Stimulated activated effector memory CD8-positive, alpha-beta T cell treated with anti-CD3 and anti-CD28 coated beads, Interleukin-12 subunit alpha, Interleukin-12 subunit beta, amount 100 ng/mL, for 72 hours (primary cell): ENCODE measurements around the gene DEPDC1B.

Experiments used
- ATAC-seq: fragments of 150-1000 bp; cut with Tn5 transposase; 2 replicates; pipeline ENCODE4 v1.10.0; 2021
- DNase-seq, 2 donors: peaks; one replicate each; pipeline ENCODE4 v3.0.0; 2021 to 2022; ENCODE audit warnings: low spot score in 2 of 2
- H3K27ac Mint-ChIP-seq: one replicate; pipeline ENCODE4 v1.8.0; 2022; ENCODE audit warnings: mild to moderate bottlenecking, mixed read lengths
- H3K36me3 Mint-ChIP-seq: one replicate; pipeline ENCODE4 v1.8.0; 2022; ENCODE audit warnings: mild to moderate bottlenecking, mixed read lengths
- H3K4me1 Mint-ChIP-seq: one replicate; pipeline ENCODE4 v1.8.0; 2022; ENCODE audit warnings: mixed read lengths
- H3K4me3 Mint-ChIP-seq: one replicate; pipeline ENCODE4 v1.8.0; 2022; ENCODE audit warnings: mild to moderate bottlenecking, mixed read lengths
- H3K9me3 Mint-ChIP-seq: one replicate; pipeline ENCODE4 v1.8.0; 2022; ENCODE audit warnings: mixed read lengths

Gene DEPDC1B

DNA sequence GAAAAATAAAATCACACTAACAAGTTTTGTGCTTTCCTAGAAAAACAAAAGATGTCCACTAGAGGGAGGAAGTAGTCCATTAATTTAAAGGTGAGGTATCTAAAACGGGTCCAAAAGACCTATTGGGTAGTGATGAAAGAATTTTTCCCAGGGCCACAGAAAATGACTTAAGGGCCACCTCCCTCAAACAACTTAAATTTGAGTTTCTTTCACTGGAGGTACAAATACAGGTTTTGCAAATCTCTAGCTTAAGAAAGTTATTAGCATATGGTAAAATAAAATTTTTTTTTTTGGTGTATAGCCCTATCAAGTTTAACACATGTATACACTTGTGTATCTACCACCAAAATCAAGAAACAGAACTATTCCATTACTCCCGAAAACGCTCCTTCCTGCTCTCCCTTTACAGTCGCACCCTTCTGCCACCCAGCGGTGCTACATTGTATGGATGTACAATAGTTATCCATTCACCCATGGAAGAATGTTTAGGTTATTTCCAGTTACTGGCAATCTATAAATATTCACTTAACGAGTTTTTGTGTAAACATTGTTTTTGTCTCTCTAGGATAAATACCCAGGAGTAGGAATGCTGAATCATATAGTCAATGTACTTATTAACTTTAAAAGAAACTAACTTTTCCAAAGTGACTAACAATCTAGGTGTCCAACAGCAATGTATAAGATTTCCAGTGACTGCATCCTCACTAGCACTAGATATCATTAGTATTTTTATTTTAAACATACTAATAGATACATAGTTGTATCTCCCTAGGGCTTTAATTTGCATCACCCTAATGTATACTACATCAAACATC is 21.9 kb downstream of the DEPDC1B start:
- peak; percentile 37 for ATAC-seq
- no peaks in the 10 kb centered on the region for H3K4me1 Mint-ChIP-seq
- no peak for DNase-seq
- H3K9me3 Mint-ChIP-seq, result no peaks in the 10 kb centered on the region
- no peak overlapping the region for H3K4me3 Mint-ChIP-seq
- no peaks in the 10 kb centered on the region for H3K36me3 Mint-ChIP-seq
- H3K27ac Mint-ChIP-seq, result no peak overlapping the region

DNA sequence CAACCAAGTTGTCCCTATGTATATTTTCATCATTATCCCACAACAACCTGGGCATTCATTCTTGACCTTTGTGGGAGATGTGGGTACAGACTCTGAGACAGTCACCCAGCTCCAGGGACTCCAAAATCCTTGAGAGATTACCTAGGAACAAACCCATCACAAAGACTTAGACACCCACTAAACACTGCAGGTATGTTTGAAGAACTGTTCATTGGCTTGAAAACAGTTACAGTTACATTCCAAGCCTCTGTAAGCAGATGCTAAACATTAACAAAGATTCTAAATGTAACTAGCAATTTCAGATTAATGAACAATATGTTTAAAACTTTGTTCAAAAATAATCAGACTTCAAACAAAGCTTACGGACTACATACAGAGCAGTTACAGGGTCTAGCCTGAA is 24.7 kb downstream of the DEPDC1B start:
- no peak overlapping the region for H3K27ac Mint-ChIP-seq

DNA sequence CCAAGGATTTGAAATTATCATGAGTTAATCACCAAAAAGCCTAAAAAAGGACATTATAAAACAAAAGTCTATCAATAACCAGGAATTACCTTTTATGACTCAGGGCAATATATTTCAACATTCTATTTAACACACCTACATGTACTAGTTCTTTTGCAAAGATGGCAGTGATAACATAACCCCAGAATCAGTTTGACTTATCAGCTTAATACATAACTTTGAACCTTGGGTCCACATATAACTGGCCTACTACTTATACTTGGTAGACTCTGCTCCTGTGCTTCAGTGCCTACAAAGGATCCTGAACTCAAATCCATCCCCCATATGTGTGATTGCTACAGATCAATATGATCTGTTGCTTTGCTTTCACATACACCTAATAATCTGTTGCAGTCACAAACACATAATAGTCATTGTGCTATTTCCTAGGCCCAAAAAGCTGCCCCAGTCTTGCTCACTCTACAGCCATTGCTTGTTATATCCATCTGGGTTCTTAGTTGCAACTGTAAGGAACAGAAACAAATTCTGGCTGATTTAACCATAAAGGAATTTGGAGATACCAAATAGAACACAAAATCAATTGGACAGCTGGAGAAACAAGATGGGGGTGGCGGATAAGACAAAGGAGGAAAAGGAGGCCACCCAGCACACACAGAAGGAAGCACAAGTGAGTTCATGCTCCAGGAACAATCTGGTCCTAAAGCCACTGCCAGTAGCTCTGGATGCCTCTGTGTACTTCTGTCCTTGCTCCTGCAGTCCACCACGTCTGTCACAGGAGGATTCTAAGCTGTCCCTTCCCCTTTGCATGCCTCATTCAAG is 25.5 kb downstream of the DEPDC1B start:
- DNase-seq (no peak), ATAC-seq (no peak)
- no peak overlapping the region for H3K4me3 Mint-ChIP-seq
- no peaks in the 10 kb centered on the region for H3K4me1 Mint-ChIP-seq
- H3K9me3 Mint-ChIP-seq, result no peaks in the 10 kb centered on the region
- peak overlapping the region; percentile 19 for H3K27ac Mint-ChIP-seq
- no peaks in the 10 kb centered on the region for H3K36me3 Mint-ChIP-seq

More for the DNA sequence above, 24.7 kb downstream of the DEPDC1B start:
- Mint-ChIP-seq H3K4me1 (no peaks in the 10 kb centered on the region), H3K9me3 (no peaks in the 10 kb centered on the region), H3K4me3 (no peak overlapping the region), H3K36me3 (no peaks in the 10 kb centered on the region)
- DNase-seq (no peak), ATAC-seq (peak; percentile 20)

DNA sequence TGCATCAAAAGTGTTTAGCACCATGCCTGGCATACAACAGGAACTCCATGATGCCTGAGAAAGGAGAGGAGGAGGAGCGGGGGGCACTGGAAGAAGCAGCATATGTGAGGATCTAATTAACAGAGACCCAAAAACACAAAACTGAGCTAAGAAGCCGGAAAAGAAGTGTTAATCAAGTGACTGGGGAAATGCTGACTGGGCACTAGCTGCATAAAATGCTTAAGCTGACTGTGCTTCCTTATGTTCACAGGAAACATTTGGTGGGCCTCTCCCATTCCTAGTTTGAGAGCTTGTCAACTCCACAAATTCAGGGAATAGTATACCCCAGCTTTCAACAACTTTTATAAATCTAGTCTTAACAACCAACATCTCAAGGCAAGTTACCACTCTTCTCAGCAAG is 26.6 kb downstream of the DEPDC1B start:
- Mint-ChIP-seq H3K27ac (no peak overlapping the region), H3K9me3 (no peaks in the 10 kb centered on the region)
- no peak for ATAC-seq

DNA sequence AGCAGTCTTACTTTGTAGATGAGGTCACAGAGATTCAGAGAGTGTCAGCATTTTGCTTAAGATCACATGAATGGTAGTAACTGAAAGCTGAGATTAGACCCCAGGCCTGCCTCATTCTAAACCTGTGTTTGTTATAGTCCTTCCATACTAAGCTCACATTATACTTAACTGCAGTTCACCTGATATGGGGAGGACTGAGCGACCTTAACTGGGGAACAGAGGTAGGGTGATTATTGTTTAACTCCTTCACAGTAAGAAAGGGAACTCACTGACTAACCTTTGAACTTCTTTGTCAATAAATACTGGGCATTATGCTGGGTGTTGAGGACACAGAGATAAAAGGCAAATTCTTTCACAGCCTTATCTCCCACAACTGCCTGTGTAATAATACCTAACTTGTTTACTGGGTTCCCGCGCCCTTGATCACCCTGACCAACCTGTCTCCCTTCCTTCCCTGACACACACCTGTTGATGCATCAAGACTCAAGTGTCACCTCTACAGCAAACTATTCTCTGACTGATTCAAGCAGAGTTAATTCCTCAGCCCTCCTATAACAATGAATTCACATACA is 27.2 kb downstream of the DEPDC1B start:
- DNase-seq, result no peak
- Mint-ChIP-seq H3K4me1 (no peaks in the 10 kb centered on the region), H3K36me3 (no peaks in the 10 kb centered on the region), H3K9me3 (no peaks in the 10 kb centered on the region), H3K4me3 (no peak overlapping the region), H3K27ac (no peak overlapping the region)
- ATAC-seq, result no peak

More for the DNA sequence above, 26.6 kb downstream of the DEPDC1B start:
- no peak for DNase-seq
- Mint-ChIP-seq H3K4me3 (no peak overlapping the region), H3K36me3 (no peaks in the 10 kb centered on the region), H3K4me1 (no peaks in the 10 kb centered on the region)

DNA sequence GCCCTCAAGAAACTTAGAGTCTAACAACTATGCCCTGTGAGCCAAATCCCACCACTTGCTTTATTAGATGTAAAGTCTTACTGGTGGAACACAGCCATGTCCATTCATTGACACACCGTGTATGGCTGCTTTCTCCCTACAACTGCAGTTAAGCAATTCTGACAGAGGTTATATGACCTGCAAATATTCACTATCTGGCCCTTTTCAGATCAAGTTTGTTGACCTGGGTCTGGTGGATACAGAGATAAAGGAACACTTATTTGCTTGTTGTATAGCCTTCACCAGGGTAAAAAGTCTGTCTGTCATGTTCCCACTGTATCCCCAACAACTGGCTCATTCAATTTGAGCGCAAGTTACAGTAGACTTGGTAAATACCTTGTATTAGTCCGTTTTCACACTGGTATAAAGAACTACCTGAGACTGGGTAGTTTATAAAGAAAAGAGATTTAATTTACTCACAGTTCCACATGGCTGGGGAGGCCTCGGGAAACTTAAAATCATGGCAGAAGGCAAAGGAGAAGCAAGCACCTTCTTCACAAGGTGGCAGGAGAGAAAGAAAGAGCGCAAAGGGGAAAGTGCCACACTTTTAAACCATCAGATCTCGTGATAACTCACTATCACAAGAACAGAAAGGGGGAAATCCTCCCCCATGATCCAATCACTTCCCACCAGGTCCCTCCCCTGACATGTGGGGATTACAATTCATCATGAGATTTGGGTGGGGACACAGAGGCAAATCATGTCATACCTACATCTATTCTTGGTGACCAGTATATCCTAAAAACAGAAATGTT is 27.9 kb downstream of the DEPDC1B start:
- Mint-ChIP-seq H3K9me3 (no peaks in the 10 kb centered on the region), H3K4me3 (no peak overlapping the region), H3K4me1 (no peaks in the 10 kb centered on the region), H3K36me3 (no peaks in the 10 kb centered on the region), H3K27ac (no peak overlapping the region)
- DNase-seq, result no peak
- ATAC-seq, result no peak

DNA sequence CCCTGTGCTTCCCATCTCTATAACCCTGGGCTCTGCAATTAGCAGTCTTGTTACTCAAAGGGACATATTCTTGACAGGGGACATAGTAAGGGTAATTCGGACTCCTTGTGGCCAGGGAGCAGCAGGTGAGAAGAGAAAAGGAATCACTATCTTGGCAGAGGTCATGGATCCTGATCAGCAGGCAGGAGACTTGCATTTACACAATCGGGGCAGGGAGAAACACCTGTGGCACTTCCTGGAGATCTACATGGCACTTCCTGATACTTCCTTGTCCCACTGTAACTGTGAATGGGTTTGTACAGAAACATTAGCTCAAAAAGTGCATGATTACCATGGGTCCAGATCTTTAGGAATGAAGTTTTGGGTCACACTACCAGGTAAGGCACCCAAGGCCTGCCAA is 29.2 kb downstream of the DEPDC1B start:
- Mint-ChIP-seq H3K4me1 (no peaks in the 10 kb centered on the region), H3K36me3 (no peaks in the 10 kb centered on the region), H3K27ac (no peak overlapping the region), H3K9me3 (no peaks in the 10 kb centered on the region), H3K4me3 (no peak overlapping the region)
- ATAC-seq (no peak), DNase-seq (no peak)

DNA sequence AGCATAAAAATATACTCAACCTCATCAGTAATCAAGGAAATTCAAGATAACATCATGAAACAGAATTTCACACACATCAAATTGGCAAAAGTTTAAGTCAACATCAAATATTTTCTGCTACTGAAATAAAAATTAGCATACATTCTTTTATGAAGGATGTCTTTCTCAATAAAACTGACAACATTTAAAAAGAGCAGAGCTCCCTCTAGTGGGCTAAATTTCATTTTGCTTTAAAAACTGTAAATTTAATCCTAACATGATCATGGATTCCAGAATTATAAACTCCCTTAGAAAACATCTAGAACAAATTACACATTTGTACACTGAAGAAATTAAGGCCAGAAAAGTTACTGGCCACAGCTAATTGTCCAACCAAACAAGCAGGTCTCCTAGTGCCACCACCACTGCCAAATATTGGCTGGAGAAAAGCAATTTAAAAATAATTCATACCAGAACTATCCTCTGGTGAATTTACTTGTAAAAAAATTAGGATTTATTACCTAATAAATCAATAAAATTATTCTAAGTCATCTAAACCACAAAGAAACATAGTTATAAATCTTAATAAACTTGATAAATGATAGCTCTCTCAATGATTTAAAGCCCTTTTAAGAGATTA is 31.2 kb downstream of the DEPDC1B start:
- Mint-ChIP-seq H3K36me3 (no peaks in the 10 kb centered on the region), H3K27ac (no peak overlapping the region), H3K4me3 (no peak overlapping the region), H3K4me1 (no peaks in the 10 kb centered on the region), H3K9me3 (no peaks in the 10 kb centered on the region)
- ATAC-seq, result no peak
- no peak for DNase-seq

DNA sequence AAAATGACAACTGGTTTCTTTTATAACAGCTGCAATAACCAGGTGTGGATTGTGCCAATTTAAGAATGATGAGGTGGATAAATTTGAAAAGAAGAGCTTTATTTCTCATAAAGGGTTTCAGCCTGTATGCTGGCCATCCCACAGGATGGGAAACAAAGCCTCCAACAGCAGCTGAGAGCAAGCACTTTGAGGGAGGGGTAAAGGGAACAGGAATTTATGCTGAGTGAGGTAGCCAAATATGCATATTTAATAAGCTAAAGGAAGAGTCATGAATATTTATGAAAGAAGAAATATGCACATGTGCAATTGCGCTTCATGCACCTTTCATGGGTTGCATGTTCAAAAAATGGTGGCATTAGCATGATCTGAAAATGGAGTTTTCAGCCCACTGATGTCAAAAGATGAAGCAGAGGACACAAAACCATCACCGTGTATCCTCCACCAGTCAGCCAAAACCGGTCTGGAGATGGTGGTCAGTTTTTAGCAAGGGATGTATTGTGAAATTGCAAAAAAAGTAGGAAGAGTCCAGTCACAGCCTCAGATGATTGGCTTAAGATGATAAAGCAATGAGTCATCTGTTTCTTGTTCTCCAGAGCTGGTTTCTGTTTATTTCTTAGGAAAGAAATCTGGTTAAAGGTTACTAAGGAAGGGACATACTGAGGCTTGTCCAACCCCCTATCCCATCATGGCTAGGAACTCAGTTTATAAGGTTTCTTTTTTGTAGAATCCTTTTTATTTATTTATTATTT is 47.9 kb downstream of the DEPDC1B start:
- Mint-ChIP-seq H3K4me1 (no peaks in the 10 kb centered on the region), H3K27ac (no peak overlapping the region), H3K4me3 (no peak overlapping the region), H3K36me3 (no peaks in the 10 kb centered on the region), H3K9me3 (peaks cover 7% of the 10 kb centered on the region)
- DNase-seq (no peak), ATAC-seq (no peak)

DNA sequence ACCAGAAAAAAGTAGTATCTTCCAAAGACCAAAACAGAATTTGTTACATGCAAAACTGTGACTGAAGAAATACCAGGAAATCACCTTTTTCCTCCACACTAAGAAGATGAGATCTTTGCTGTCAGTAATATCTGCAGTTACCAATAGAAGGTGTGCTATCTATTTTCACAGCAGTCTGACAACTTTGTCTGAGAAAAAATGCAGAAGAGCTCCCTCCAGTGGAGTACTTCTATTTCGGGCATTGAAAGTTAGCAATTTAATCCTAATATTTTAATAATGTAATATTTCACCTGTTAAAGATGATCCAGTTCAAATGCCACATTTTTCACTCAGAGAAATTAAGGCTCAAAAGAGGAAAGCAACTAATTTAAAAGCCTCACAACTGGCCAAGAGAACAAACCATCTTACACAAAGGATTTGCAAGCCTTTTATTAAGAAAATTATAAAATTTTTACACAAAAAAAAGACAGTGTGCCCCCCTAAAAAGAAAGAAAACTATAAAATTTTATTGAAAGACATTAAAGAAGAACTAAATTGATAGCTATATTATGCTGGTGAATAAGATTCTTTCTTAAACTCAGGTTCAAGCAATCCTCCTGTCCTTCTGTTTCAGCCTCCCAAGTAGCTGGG is 50.6 kb downstream of the DEPDC1B start:
- no peak for ATAC-seq
- Mint-ChIP-seq H3K36me3 (no peaks in the 10 kb centered on the region), H3K9me3 (no peaks in the 10 kb centered on the region), H3K27ac (no peak overlapping the region), H3K4me1 (no peaks in the 10 kb centered on the region), H3K4me3 (no peak overlapping the region)
- no peak for DNase-seq

DNA sequence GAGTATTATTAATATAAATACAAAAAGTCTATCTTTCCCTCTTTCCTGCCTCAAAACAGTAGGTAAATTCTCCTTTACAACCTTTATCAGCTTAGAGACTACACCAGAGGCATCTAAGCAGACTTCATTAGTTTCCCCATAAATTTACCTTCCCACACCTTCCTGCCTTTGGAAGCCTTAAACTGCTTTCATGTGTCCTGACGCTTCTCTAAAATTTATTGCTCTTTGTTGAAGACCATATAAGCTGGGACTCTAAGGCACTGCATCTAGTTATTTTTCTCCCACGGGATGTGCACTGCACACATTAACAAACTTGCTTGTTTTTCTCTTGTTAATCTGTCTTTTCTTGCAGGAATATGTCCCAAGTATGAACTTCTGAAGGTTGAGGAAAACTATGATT is 51.8 kb downstream of the DEPDC1B start:
- H3K4me1 Mint-ChIP-seq, result no peaks in the 10 kb centered on the region
- no peaks in the 10 kb centered on the region for H3K9me3 Mint-ChIP-seq
- no peaks in the 10 kb centered on the region for H3K36me3 Mint-ChIP-seq
- no peak for DNase-seq
- H3K27ac Mint-ChIP-seq, result no peak overlapping the region
- no peak overlapping the region for H3K4me3 Mint-ChIP-seq
- no peak for ATAC-seq

DNA sequence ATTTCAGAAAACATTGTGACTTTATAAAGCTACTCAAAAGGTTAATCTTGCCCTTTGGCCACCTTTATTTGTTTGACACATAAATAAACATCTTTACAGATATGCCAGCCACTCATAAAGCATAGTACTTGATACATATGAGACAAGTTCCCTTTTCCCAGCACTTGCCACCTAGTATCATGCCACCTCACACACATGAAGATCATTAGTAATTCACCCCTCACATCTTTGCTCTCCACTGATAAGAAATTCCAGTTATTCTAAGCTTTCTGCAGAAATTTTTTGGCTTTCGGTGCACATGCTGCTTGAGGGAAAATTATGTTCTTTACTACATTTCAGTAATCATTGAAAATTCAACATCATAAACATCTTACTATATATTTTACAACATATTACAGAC is 59.1 kb downstream of the DEPDC1B start:
- no peak for ATAC-seq
- no peak overlapping the region for H3K4me3 Mint-ChIP-seq

DNA sequence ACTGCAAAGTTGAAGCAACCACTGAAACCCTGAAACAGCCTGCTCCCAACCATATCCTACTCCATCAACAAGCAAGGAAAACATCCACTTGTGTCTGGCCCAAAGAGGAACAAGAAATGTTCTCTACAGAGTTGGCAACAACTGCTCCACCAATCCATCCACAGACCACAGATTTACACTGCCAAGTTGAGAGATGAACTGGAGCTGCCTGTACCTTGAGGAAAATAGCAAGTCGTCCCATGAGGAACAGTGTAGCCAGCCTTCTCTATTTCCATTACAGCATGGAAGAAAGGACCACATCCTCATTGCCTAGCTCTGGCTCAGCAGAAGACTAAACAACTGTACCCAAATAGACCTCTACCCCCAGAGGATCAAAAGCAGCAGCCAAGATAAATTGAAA is 60.4 kb downstream of the DEPDC1B start:
- Mint-ChIP-seq H3K4me3 (no peak overlapping the region), H3K9me3 (no peaks in the 10 kb centered on the region), H3K27ac (no peak overlapping the region), H3K4me1 (no peaks in the 10 kb centered on the region), H3K36me3 (no peaks in the 10 kb centered on the region)
- ATAC-seq (no peak), DNase-seq (no peak)

More for the DNA sequence above, 59.1 kb downstream of the DEPDC1B start:
- Mint-ChIP-seq H3K36me3 (no peaks in the 10 kb centered on the region), H3K9me3 (no peaks in the 10 kb centered on the region), H3K4me1 (no peaks in the 10 kb centered on the region), H3K27ac (no peak overlapping the region)
- no peak for DNase-seq

DNA sequence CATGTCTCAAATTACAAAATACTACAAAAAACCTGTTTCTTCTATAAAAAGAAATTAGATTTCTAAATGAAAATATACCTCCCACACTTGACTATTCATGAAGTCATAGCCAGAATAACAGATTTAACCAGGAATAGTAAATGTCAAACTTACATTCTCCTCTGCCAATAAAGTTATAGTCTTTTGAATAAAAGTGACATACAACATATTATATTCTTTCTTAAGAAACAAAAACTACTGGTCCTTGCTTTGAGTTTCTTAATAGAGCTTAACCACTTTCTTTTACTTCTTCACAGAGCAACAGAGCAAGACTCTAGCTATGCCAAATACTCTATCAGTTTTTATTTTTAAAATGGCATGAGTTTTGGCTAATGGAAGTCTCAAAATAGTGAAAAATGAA is 61.7 kb downstream of the DEPDC1B start:
- H3K36me3 Mint-ChIP-seq, result no peaks in the 10 kb centered on the region
- ATAC-seq, result no peak
- no peaks in the 10 kb centered on the region for H3K4me1 Mint-ChIP-seq
- DNase-seq, result no peak
- H3K9me3 Mint-ChIP-seq, result no peaks in the 10 kb centered on the region
- H3K27ac Mint-ChIP-seq, result no peak overlapping the region
- no peak overlapping the region for H3K4me3 Mint-ChIP-seq
